Ovary (tissue), 3 donors: ENCODE data around the gene CCDC51.

ENCODE experiments used
- EP300 ChIP-seq: sonication (generic); formaldehyde crosslinking; IDR thresholded peaks from one replicate; pipeline ENCODE4 v1.6.1; 2017; ENCODE audit warnings: antibody characterized with exemption
- POLR2A ChIP-seq: fragments of 450-650 bp; IDR thresholded peaks from one replicate; pipeline ENCODE4 v1.6.1; 2017; ENCODE audit warnings: antibody characterized with exemption, mild to moderate bottlenecking, moderate library complexity
- TF ChIP-seq, protein P1 (sequence below), 3 donors: fragments of 450-650 bp in 2 of 3; fragments of 200-600 bp in 1 of 3; IDR thresholded peaks; one replicate each; pipeline versions ENCODE4 v1.5.1 to v1.8.0; 2016 to 2022; ENCODE audit warnings: antibody characterized with exemption in 3 of 3, mild to moderate bottlenecking in 1 of 3
- donor health status: DM: no; HTN: no; CAD: no.

DNA sequence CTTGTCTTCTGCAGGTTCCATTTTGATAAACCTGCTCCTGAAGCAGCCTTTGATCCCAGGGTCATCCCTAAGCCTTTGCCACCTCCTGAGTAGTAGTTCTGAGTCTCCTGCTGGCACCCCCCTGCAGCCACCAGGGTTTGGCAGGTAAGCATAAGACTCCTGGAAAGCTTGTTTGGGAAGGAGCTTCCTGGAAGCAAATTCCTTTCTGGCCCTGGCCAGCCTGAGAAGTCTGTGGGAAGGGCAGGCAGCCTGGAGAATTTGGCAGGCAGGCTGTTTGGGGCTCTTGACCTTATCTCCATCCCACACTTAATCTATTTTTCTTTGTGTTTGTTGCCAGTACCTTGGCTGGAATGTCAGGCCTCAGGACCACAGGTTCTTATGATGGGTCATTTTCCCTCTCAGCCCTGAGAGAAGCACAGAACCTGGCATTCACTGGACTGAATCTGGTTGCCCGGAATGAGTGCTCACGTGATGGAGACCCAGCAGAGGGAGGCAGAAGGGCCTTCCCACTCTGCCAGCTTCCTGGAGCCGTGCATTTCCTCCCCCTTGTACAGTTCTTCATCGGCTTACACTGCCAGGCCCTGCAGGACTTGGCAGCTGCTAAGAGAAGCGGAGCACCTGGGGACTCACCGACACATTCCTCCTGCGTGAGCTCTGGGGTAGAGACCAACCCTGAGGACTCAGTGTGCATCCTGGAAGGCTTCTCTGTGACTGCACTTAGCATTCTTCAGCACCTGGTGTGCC, 20.0 kb upstream of the CCDC51 start:
- TF ChIP-seq, protein P1, sequence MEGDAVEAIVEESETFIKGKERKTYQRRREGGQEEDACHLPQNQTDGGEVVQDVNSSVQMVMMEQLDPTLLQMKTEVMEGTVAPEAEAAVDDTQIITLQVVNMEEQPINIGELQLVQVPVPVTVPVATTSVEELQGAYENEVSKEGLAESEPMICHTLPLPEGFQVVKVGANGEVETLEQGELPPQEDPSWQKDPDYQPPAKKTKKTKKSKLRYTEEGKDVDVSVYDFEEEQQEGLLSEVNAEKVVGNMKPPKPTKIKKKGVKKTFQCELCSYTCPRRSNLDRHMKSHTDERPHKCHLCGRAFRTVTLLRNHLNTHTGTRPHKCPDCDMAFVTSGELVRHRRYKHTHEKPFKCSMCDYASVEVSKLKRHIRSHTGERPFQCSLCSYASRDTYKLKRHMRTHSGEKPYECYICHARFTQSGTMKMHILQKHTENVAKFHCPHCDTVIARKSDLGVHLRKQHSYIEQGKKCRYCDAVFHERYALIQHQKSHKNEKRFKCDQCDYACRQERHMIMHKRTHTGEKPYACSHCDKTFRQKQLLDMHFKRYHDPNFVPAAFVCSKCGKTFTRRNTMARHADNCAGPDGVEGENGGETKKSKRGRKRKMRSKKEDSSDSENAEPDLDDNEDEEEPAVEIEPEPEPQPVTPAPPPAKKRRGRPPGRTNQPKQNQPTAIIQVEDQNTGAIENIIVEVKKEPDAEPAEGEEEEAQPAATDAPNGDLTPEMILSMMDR (IDR thresholded peaks at IDR 0.05): no peak
- no peak for TF ChIP-seq POLR2A
- TF ChIP-seq EP300: no peak
